Adipocyte (in vitro differentiated cells): ENCODE measurements around the gene HOXA4.

Experiments
- DNase-seq: peaks from one replicate; pipeline ENCODE4 v3.0.0-alpha.2; 2015; ENCODE audit warnings: low read depth
- H3K27me3 ChIP-seq: replicated peaks from 2 replicates; pipeline ENCODE4 v1.7.0; 2013; ENCODE audit warnings: mild to moderate bottlenecking, low read length, moderate library complexity; ENCODE audit not compliant: control insufficient read depth, insufficient read depth
- H3K36me3 ChIP-seq: 2 replicates; pipeline ENCODE4 v1.7.0; 2013; ENCODE audit warnings: low read length, mild to moderate bottlenecking, moderate library complexity; ENCODE audit not compliant: control insufficient read depth, insufficient read depth, severe bottlenecking
- H3K4me1 ChIP-seq: 2 replicates; pipeline ENCODE4 v1.7.0; 2013; ENCODE audit warnings: mild to moderate bottlenecking, low read length, moderate library complexity; ENCODE audit not compliant: control insufficient read depth, insufficient read depth
- H3K4me3 ChIP-seq: 2 replicates; pipeline ENCODE4 v1.7.0; 2013; ENCODE audit warnings: mild to moderate bottlenecking, low read length, moderate library complexity
- H3K9ac ChIP-seq: 2 replicates; pipeline ENCODE4 v1.7.0; 2013; ENCODE audit warnings: mild to moderate bottlenecking, low read length, moderate library complexity
- H3K9me3 ChIP-seq: 2 replicates; pipeline ENCODE4 v1.7.0; 2013; ENCODE audit warnings: mild to moderate bottlenecking, low read length, moderate library complexity; ENCODE audit not compliant: control insufficient read depth

Gene HOXA4

DNA sequence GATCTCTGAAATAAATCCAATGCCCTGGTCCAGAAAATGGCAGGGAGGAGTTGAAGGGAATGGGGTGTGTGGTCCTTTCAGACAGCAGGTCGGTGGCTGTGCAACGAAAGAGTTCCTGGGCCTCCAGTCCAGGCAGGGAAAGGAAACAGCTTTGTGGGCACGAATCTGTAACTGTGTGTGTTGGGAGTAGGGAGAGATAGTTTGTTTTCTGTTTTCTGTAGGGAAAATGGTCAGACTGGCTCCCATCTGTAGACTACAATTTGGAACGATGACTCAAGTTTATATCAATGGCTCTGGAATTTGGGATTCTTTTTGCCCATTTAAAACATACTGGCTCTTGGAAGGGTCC is 37.3 kb upstream of the HOXA4 start:
- H3K4me3 ChIP-seq = peak overlapping the region; percentile 94
- H3K9ac ChIP-seq = peak overlapping the region; percentile 93

DNA sequence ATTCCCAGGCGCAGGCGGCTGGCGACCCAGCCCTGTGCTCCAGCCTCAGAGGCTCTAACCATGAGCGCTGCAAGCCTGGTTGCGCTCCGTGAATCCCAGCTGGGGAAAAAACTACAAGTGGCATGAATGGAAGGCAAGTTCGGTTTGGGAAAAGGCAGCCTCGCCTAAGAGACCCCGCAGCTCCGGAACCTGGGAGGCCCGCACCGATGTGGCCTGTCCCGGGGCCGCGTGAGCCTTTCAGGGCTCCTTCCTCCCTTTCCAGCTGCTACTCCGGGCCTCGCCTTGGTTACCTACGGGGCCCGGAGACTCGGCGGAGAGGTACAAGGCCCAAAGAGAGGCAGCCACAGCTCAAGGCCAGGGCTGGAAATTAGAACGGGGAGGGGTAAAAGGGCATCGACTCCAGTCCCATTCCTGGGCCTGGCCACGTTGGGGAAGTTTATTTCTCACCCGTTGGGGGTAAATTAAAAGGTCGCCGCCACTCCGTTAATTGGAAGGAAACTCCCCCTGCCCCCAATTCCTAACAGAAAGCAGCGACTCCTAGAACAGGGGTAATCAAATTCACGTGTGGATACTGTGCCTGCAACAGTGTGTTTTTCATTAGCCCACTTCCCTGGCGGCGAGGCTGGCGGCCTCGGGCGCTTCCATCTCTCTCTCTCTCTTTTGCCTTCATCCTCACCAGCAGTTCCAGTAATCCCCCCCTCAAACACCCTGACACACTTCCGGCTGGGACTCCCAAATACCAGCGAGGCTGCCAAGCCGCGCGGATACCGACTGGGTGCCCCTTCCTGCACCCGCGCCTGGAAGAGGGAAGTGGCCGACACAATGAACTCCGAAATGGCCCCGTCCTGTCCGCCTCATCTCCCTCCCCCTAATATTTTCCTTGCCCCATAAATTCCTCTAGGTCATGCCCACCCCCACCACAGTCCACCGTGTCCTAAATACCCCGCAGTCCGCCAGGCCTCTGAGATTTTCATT is 36.3 kb upstream of the HOXA4 start:
- H3K9me3 ChIP-seq = no peaks in the 10 kb centered on the region
- DNase-seq = no peak
- H3K4me1 ChIP-seq = peaks cover 37% of the 10 kb centered on the region
- H3K4me3 ChIP-seq = peak overlapping the region; percentile 94
- H3K9ac ChIP-seq = peak overlapping the region; percentile 93
- no peaks in the 10 kb centered on the region for H3K27me3 ChIP-seq
- H3K36me3 ChIP-seq = peaks cover 5% of the 10 kb centered on the region

More for the DNA sequence above, 37.3 kb upstream of the HOXA4 start:
- Histone ChIP-seq H3K4me1 (peaks cover 41% of the 10 kb centered on the region), H3K36me3 (peaks cover 3% of the 10 kb centered on the region), H3K9me3 (no peaks in the 10 kb centered on the region), H3K27me3 (no peaks in the 10 kb centered on the region)
- DNase-seq = no peak

DNA sequence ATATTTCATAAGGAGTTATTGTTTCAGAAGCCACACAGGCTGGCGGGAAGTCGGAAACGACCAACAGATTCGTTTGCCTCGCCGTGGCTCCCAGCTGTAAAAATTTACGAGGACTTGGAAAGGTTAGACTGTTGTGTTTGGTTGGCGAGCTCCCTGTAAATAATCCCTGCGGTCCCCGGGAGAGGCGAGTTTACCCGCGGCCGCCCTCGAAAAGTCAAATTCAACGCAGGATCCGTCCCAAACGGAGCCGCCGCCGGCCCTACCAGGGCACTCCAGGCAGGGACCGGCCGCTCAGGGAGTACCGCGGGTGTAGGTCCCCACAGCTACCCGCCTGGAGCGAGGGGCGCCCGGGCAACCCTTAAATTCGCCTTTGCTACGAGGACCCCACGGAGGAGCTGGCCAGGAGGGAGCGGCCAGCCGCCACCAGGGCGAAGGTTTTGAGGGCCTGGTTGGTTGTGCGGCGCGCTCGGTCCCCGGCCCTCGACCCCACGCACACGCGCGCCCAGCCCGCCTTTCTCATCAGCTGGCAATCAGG is 35.5 kb upstream of the HOXA4 start:
- H3K4me1 ChIP-seq = peaks cover 39% of the 10 kb centered on the region
- peak overlapping the region; percentile 93 for H3K9ac ChIP-seq
- no peaks in the 10 kb centered on the region for H3K9me3 ChIP-seq
- peak overlapping the region; percentile 94 for H3K4me3 ChIP-seq
- H3K27me3 ChIP-seq = no peaks in the 10 kb centered on the region
- DNase-seq = no peak
- H3K36me3 ChIP-seq = peaks cover 5% of the 10 kb centered on the region

DNA sequence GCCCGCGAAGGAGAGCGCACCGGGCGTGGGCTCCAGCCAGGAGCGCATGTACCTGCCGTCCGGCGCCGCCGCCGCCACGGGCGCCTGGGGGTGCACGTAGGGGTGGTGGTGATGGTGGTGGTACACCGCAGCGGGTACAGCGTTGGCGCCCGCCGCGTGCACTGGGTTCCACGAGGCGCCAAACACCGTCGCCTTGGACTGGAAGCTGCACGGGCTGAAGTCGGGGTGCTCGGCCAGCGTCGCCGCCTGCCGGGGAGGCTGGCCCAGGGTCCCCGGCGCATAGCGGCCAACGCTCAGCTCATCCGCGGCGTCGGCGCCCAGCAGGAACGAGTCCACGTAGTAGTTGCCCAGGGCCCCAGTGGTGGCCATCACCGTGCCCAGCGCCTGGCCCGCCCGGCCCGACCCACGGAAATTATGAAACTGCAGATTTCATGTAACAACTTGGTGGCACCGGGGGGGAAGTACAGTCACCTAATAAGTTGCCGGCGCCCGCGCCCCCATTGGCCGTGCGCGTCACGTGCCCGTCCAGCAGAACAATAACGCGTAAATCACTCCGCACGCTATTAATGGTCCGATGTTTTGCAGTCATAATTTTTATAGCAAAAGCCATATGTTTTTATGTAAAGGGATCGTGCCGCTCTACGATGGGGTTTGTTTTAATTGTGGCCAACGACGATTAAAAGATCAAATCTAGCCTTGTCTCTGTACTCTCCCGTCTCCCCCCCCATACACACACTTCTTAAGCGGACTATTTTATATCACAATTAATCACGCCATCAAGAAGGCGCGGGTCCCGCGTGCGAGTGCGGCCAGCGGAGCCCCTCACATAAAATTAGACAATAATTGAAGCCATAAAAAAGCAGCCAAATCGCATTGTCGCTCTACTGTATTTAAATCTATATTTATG is 34.8 kb upstream of the HOXA4 start, which contains the start of gene HOXA9:
HOXA9 (minus strand) TSS at position 449 of the 907 bp plus-strand sequence; CDS start at position 369, 80 bp downstream.
- Histone ChIP-seq H3K4me3 (peak within 1 kb of the TSS; percentile 94), H3K27me3 (no peaks in the 10 kb centered on the region)
- no peak for DNase-seq

DNA sequence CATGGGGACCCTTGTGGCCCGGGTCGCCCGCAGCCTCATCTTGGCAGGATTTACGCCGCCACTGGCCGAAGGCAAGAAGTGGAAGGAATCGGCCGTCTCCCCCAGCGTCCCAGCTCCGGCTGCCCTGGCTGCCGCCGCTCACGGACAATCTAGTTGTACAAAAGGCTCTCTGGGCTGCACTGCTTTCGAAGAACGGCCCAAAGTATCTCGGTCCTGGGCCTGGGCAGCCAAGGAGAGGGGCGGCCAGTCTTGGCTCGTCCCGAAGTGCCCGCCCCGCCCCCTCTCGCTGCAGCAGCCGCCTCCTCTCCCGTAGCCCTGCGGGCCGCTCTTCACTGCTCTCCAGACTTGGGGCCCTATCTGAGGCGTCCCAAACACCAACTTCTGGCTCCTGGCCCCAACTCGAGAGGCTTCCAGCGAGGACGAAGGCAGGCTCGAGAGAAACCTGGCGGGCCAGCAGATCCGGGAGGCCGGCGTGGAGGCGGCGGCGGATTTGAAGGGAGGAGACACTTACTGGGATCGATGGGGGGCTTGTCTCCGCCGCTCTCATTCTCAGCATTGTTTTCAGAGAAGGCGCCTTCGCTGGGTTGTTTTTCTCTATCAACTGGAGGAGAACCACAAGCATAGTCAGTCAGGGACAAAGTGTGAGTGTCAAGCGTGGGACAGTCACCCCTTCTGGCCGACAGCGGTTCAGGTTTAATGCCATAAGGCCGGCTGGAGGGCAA is 34.0 kb upstream of the HOXA4 start:
- Histone ChIP-seq H3K9me3 (no peaks in the 10 kb centered on the region), H3K4me1 (peaks cover 46% of the 10 kb centered on the region), H3K27me3 (no peaks in the 10 kb centered on the region), H3K36me3 (peaks cover 5% of the 10 kb centered on the region), H3K9ac (peak overlapping the region; percentile 93), H3K4me3 (peak overlapping the region; percentile 94)
- no peak for DNase-seq

More for the DNA sequence above, 34.8 kb upstream of the HOXA4 start, which contains the start of gene HOXA9:
- Histone ChIP-seq H3K9ac (peak within 1 kb of the TSS; percentile 93), H3K36me3 (peaks cover 5% of the 10 kb centered on the region), H3K4me1 (peaks cover 42% of the 10 kb centered on the region), H3K9me3 (no peaks in the 10 kb centered on the region)

DNA sequence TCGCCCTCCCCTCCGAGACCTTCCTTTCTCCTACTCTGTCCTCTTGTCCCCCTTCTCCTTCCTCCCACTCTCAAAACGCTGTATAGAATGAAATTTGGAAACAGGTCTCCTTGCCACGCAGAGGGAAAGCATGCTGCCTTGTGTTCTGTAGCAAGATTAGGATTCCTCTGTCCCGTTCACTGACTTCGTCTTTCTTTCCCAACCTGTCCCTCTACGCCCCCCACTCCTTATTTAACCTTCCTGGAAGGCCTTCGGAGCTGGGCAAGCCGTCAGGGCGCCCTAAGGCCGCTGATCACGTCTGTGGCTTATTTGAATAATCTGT is 33.4 kb upstream of the HOXA4 start:
- Histone ChIP-seq H3K36me3 (peaks cover 5% of the 10 kb centered on the region), H3K9me3 (no peaks in the 10 kb centered on the region), H3K9ac (peak overlapping the region; percentile 93), H3K27me3 (no peaks in the 10 kb centered on the region), H3K4me1 (peaks cover 46% of the 10 kb centered on the region), H3K4me3 (peak overlapping the region; percentile 94)
- no peak for DNase-seq

DNA sequence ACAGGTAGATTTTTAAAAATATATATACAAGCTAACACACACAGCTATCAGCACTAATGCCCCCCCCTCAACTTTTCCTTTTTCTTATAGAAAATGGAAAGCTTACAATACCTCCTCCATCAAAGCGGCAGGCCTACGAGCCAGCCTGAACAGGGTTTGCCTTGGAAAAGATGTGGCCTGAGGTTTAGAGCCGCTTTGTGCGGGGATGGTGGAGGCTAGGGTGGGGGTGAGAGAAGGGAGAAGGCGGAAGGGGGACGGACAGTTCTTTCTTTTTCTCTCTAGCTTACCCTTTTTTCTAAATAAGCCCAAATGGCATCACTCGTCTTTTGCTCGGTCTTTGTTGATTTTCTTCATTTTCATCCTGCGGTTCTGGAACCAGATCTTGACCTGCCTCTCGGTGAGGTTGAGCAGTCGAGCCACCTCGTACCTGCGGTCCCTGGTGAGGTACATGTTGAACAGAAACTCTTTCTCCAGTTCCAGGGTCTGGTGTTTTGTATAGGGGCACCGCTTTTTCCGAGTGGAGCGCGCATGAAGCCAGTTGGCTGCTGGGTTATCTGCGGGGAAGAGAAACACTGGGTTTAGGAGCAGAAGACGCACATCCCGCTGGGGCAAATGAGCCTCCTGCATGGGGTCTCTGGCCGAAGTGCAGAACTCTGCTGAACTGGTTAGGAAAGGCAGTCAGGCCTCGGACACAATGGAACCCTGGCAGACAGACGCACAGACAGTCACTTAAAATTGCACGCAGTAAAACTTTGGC is 32.9 kb upstream of the HOXA4 start:
- Histone ChIP-seq H3K4me3 (peak overlapping the region; percentile 94), H3K27me3 (no peaks in the 10 kb centered on the region), H3K9ac (peak overlapping the region; percentile 93), H3K36me3 (peaks cover 5% of the 10 kb centered on the region), H3K4me1 (peaks cover 43% of the 10 kb centered on the region), H3K9me3 (no peaks in the 10 kb centered on the region)
- no peak for DNase-seq

DNA sequence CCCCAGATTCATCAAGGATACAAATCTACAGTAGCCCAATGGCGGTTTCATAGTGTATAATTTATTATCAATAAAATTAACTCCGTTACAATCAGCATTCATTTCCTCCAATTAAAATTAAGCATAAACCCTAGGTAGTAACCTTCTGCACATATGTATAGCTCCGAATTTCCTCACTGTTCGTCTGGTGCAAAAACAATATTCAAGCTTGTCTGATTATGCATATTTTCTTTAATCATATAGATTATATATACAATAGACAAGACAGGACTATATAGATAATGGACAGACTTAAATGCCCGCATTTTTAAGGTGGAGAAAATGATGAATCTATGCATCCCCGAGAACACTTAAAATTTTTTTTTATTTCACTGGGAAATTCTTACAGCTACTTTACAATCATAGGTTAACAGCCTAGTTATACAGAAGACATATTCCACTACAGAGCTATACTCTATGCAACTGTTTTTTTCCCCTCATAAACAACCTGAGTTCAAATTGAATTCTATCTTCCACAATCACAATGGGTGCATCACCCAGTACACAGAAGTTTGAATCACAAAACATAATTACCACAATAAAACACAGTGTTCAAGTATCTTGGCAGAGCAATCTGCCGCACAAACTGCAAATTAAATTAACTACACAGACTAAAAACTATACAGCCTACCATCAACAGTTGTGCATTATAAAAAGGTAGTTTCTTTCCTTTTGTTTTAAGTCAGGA is 32.2 kb upstream of the HOXA4 start:
- Histone ChIP-seq H3K27me3 (no peaks in the 10 kb centered on the region), H3K9ac (peak overlapping the region; percentile 93), H3K36me3 (peaks cover 5% of the 10 kb centered on the region), H3K4me1 (peaks cover 36% of the 10 kb centered on the region), H3K9me3 (no peaks in the 10 kb centered on the region), H3K4me3 (peak overlapping the region; percentile 94)
- no peak for DNase-seq

DNA sequence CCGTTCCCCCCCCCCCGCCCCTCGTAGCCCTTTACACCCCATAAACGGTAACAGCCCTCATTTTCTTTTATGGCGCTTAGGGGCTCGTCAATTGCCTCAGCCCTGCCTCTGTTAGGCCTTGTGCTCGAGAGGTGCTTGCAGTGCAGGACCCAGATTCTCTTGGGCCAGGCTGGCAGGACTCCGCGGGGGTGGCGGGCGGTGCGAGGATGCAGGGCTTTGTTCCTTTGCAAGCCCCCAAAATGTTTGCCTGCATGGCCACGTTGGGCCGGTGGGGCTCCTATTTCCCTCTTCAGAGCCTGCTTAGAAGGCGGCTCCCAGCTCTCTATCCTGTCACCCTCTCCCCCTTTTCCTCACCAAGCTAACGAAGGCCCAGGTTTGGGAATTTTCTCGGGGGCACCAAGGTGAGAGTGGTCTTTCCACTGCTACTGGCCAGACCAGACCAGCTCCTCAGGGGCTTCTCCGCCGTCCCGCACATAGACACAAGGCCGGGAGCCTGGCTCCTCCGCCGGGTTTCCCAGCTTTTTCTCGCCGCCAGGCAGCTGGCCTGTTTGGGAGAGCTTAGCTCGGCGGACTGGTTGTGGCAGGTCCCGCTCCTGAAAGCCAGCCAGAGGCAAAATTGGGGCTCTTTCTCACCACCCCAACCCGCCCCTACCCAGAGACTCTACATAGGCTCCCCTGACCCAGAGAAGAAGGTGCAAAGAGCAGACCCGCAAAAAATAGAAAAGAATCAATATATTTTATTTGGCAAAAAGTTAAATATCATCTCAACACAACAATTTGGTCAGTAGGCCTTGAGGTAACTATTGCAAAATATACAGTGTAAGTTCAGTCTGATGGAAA is 31.4 kb upstream of the HOXA4 start:
- Histone ChIP-seq H3K4me3 (peak overlapping the region; percentile 94), H3K27me3 (no peaks in the 10 kb centered on the region), H3K9ac (peak overlapping the region; percentile 93), H3K36me3 (peaks cover 5% of the 10 kb centered on the region), H3K9me3 (no peaks in the 10 kb centered on the region), H3K4me1 (peaks cover 32% of the 10 kb centered on the region)
- no peak for DNase-seq
